Measurements from ENCODE around the gene SH3TC1.

SH3TC1 gene

DNA sequence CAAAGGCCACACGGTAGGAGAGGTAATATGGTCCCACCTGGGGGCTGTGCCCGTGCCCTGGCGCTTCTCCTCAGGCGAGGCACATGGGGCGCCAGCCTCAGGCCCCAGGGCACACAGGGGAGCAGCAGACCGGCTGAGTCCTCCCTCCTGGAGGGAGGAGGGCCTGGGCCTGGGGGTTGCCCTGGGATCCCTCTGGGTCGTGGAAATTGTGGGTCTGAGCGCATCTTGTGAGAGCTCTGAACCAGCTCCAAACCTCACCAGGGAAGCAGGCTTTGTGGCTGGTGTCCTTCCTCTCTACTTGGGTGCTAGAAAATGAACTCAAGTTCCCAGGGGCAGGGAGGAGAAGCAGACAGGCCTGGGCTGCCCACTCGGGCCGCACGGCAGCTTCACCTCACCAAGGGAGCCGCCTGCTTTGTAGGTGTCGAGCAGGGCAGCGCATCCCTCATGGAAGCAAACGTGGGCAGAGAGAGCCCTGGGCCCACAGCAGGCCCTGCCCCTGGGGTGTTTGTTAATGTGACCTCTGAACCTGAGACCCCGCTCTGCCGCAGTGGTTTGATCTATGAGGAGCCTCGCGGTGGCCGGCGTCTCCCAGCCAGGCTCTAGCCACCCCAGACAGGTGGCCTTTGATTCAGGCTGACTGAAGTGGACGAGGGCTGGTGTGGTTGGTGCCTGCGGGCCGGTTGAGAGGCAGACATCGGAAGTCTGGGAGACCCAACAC lies 81.2 kb downstream of the SH3TC1 start:
- no peak overlapping the region for H3K4me3 ChIP-seq (ENCODE audit: low read depth, low read length)
- no peak for TF ChIP-seq CTCF (IDR thresholded peaks at IDR 0.05; ENCODE audit: control insufficient read depth, extremely low read depth, insufficient read depth)
- no peak for DNase-seq (ENCODE audit: low read depth)

GRCh38 chr4:8280876-8281440 lies 81.9 kb downstream of the SH3TC1 start:
- H3K4me3 ChIP-seq (ENCODE audit: low read depth, low read length) = no peak overlapping the region
- no peak for DNase-seq (ENCODE audit: low read depth)
- no peak for TF ChIP-seq CTCF (IDR thresholded peaks at IDR 0.05; ENCODE audit: control insufficient read depth, extremely low read depth, insufficient read depth)

- no peak overlapping the region for H3K4me3 ChIP-seq (ENCODE audit: low read depth, low read length)
- no peak for TF ChIP-seq CTCF (IDR thresholded peaks at IDR 0.05; ENCODE audit: control insufficient read depth, extremely low read depth, insufficient read depth)
- no peak for DNase-seq (ENCODE audit: low read depth)
Measured at GRCh38 chr4:8281519-8282133, 82.5 kb downstream of the SH3TC1 start.

DNA sequence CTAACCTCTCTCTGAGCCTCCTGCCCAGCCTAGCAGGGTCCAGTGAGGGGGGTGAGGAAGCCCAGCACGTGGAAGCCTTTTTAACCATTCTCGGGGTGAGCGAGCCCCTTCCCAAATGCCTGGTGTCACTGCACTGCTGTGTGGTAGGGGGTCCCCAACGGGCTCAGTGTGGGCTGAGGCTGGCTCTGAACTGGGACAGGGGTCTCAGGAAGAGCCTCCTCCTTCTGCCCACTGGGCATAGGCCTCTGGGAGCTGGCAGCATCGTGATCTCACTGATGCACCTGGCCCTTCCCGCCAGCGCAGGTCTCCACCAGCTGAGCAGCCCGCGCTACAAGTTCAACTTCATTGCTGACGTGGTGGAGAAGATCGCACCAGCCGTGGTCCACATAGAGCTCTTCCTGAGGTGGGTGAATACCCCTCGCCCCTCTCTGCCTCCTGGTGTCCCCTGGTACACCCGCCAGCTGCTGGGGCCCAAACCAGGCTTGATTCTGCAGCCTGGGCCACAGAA lies 83.1 kb downstream of the SH3TC1 start:
- no peak for DNase-seq (ENCODE audit: low read depth)
- no peak for TF ChIP-seq CTCF (IDR thresholded peaks at IDR 0.05; ENCODE audit: control insufficient read depth, extremely low read depth, insufficient read depth)
- no peak overlapping the region for H3K4me3 ChIP-seq (ENCODE audit: low read depth, low read length)

DNA sequence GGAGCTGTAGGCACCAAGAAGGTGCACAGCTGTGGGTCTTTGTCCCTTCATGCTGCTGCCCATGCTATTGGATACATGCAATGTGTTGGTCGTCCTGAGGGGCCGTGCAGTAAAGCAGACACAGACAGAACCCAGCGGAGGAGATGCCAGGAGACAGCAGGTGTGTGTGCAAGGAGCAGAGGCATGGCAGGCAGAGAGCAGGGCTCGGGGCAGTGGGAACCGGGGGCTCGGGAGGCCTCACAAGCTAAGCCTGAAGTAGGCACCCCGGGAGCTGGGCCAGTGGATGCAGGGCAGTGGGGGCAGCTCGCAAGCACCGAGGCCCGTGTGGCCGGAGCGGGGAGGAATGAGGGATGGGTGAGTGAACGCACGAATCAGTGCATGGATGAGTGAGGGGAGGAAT lies 83.7 kb downstream of the SH3TC1 start:
- DNase-seq (ENCODE audit: low read depth) = no peak
- TF ChIP-seq CTCF (IDR thresholded peaks at IDR 0.05; ENCODE audit: control insufficient read depth, extremely low read depth, insufficient read depth) = no peak
- no peak overlapping the region for H3K4me3 ChIP-seq (ENCODE audit: low read depth, low read length)

DNA sequence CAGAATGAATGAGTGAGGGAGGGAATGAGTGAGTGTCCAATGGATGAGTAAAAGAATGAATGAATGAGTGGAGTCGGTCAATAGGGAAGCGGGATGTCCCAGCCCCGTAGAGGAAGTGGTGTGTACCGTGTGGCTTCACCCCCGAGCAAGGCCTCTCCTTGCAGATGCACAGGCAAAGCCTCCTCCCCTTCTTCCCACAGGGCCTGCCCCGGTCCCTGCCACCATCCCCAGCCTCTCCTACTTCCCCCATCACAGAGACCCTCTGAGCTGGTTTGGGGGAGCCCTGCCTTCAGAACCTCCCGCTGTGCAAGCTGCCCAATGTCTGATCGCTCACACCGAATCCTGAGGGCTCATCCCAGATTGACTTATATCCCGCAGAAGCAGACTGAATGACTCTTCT lies 84.1 kb downstream of the SH3TC1 start:
- DNase-seq (ENCODE audit: low read depth) = no peak
- TF ChIP-seq CTCF (IDR thresholded peaks at IDR 0.05; ENCODE audit: control insufficient read depth, extremely low read depth, insufficient read depth) = no peak
- no peak overlapping the region for H3K4me3 ChIP-seq (ENCODE audit: low read depth, low read length)

All from LNCaP clone FGC (cell line).